ENCODE results near the gene PRDM15. TPM values are rescaled to one million over a fixed set of nuclear protein-coding genes. Genes with fewer than 3 reads are reported as not detected.

Gene PRDM15
- total and polyA plus RNA-seq, 10 donors = 4.4 to 18.0 (median 10.8) TPM

DNA sequence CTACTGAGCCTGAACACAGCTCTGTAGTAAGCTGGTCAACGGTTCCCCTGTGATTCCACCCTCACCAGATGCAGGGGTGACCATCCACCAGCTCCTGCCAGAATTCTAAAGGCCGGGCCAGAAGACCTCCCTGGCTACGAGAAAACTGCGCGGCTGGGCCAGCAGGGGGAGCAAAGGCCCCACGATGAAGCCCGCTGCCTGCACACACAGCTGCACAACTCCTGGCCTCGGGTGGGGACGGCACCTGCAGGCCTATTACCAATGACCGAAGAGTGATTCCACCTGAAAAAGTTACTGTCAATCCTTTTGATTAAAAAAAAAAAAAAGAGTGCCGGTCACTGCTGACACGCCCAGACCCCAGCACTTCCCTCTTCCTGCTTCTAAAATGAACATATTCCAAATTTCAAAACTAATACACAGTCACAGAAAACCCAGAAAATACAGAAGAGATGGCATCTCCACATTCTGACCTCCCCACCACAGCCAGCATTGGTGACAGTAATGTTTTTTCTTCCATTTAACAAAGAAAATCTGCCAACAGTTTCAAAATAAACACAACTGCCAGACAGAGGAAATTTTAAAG lies 62.5 kb downstream of the PRDM15 start:
- Histone ChIP-seq H3K4me1 (peaks cover 0 to 9% (median 8%) of the 10 kb centered on the region in 6 donors), H3K4me3 (no peak overlapping the region), H3K9me3 (no peaks in the 10 kb centered on the region), H3K27me3 (replicated peaks in 1 of 7) (no peaks in the 10 kb centered on the region), H3K27ac (no peak overlapping the region), H3K36me3 (peaks cover 0 to 74% (median 41%) of the 10 kb centered on the region in 6 donors)
- TF ChIP-seq POLR2A (IDR thresholded peaks at IDR 0.05) (no peak), POLR2AphosphoS5 (IDR thresholded peaks at IDR 0.05) (peak in 2 of 3 donors; percentile 12 to 51)
- TF ChIP-seq, protein P1, sequence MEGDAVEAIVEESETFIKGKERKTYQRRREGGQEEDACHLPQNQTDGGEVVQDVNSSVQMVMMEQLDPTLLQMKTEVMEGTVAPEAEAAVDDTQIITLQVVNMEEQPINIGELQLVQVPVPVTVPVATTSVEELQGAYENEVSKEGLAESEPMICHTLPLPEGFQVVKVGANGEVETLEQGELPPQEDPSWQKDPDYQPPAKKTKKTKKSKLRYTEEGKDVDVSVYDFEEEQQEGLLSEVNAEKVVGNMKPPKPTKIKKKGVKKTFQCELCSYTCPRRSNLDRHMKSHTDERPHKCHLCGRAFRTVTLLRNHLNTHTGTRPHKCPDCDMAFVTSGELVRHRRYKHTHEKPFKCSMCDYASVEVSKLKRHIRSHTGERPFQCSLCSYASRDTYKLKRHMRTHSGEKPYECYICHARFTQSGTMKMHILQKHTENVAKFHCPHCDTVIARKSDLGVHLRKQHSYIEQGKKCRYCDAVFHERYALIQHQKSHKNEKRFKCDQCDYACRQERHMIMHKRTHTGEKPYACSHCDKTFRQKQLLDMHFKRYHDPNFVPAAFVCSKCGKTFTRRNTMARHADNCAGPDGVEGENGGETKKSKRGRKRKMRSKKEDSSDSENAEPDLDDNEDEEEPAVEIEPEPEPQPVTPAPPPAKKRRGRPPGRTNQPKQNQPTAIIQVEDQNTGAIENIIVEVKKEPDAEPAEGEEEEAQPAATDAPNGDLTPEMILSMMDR (IDR thresholded peaks at IDR 0.05 in 8 of 11, conservative IDR thresholded peaks at IDR 0.05 in 3 of 11) = peak; percentile 55 to 88 (median 77)
- WGBS, 5 donors = 15 to 20% (median 18%) methylated on average over 12 of the region's 12 CpGs
- DNase-seq = peak; percentile 89
- intact Hi-C loops (cut with DNase I; ENCODE audit: low total_unique reads) = no loop called here

DNA sequence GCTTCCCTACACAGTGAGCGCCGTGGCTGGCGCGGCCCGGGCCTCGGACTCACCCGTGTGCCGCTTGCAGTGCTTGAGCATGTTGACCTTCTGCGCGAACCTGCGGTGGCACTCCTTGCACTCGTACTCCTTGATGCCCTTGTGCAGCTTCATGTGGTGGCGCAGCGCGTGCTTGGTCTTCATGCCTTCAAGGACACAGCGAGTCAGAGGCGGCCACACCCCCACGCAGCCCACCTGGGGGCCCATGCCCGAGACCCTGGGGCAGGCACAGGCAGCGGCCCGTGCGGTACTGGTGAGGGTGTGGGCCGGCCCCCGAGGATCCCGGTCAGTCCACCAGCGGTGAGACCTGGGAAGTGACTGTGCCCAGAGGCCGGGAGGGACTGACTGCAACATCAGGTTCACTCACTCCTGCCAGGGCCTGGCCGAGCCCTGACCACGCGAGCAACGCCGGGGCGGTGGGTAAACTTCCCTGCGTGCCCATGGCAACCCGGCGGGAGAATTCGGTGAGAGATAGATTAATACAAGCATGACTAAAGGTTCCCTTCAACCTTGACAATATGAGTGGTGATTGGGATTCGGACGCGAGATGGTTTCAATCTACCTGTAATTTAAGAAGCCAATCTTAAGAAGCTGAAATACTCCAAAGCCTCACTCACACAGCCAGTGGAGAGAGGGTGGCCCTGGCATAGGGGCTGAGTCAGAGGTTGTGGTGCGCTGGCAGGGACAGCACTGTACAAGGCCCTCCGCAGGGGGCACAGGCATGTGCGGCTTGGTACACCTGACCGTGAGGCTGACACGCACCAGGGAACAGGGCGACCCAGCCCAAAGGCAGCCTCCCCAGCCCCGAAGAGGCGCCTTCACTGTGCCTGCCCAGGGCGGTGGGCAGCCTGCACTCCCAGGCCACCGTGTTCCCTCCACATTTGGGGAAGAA lies 63.2 kb downstream of the PRDM15 start:
- no peak for DNase-seq
- Histone ChIP-seq H3K27me3 (replicated peaks in 1 of 7) (no peaks in the 10 kb centered on the region), H3K9me3 (no peaks in the 10 kb centered on the region), H3K4me1 (peaks cover 0 to 9% (median 8%) of the 10 kb centered on the region in 6 donors), H3K4me3 (no peak overlapping the region), H3K36me3 (peaks cover 0 to 75% (median 40%) of the 10 kb centered on the region in 6 donors), H3K27ac (no peak overlapping the region)
- TF ChIP-seq POLR2A (IDR thresholded peaks at IDR 0.05) = no peak
- TF ChIP-seq POLR2AphosphoS5 (IDR thresholded peaks at IDR 0.05) = peak in 1 of 3 donors; percentile 14
- intact Hi-C loops (cut with DNase I; ENCODE audit: low total_unique reads) = no loop called here
- WGBS, 5 donors = 88 to 96% (median 93%) methylated on average over 26 to 50 of the region's 50 CpGs

DNA sequence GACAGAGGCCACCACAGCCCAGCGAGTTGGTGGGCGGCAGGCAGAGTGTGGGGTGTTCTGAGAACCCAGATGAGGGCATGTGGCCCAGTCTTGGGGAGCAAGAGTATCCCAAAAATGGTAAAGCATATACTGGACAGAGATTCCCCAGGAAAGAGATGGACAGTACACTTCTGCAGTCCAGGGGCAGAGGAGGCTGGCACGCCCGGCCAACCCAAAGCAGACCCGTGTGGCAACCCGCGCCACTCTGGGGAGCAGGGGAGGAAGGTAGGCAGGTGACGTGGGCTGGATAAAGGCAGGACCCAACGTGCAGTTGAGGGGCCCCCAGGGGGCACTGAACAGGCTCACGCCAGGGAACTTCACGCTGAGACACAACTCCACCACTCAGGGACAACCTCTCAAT lies 65.9 kb downstream of the PRDM15 start:
- TF ChIP-seq POLR2AphosphoS5 (IDR thresholded peaks at IDR 0.05) = no peak
- TF ChIP-seq POLR2A (IDR thresholded peaks at IDR 0.05) = no peak
- TF ChIP-seq, protein P1 (IDR thresholded peaks at IDR 0.05 in 8 of 11, conservative IDR thresholded peaks at IDR 0.05 in 3 of 11) = no peak
- 87 to 95% (median 90%) methylated on average over 11 of the region's 11 CpGs for WGBS, 5 donors
- DNase-seq = no peak
- intact Hi-C loops (cut with DNase I; ENCODE audit: low total_unique reads) = no loop called here
- Histone ChIP-seq H3K9me3 (no peaks in the 10 kb centered on the region), H3K36me3 (peaks cover 0 to 78% (median 50%) of the 10 kb centered on the region in 6 donors), H3K4me3 (no peak overlapping the region), H3K27me3 (replicated peaks in 1 of 7) (no peaks in the 10 kb centered on the region), H3K4me1 (peaks cover 0 to 9% (median 8%) of the 10 kb centered on the region in 6 donors), H3K27ac (no peak overlapping the region)

DNA sequence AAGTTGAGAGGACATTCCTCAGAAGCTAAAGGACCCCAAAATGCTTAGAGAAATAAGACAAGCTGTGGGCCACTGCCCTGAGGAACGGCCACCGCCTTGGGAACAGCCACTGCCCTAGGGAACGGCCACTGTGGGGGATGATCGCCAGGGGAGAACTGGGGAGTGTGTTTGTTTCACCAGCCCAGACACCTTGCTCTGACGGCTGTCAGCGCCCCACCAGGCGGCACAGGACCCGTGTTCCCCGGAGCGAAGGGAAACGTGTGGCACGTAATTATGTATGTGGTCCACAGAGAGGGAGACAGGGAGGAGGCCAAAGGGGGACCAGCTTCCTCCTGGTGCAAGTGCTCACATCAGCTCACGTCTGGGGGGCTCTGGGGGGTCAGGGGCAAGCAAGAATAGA lies 66.5 kb downstream of the PRDM15 start:
- DNase-seq = no peak
- TF ChIP-seq POLR2A (IDR thresholded peaks at IDR 0.05) (no peak), POLR2AphosphoS5 (IDR thresholded peaks at IDR 0.05) (no peak)
- TF ChIP-seq, protein P1 (IDR thresholded peaks at IDR 0.05 in 8 of 11, conservative IDR thresholded peaks at IDR 0.05 in 3 of 11) = no peak
- Histone ChIP-seq H3K4me1 (peaks cover 0 to 9% (median 8%) of the 10 kb centered on the region in 6 donors), H3K36me3 (peaks cover 0 to 83% (median 54%) of the 10 kb centered on the region in 6 donors), H3K27me3 (replicated peaks in 1 of 7) (no peaks in the 10 kb centered on the region), H3K27ac (no peak overlapping the region), H3K9me3 (no peaks in the 10 kb centered on the region), H3K4me3 (no peak overlapping the region)
- WGBS, 5 donors = 83 to 97% (median 87%) methylated on average over 13 of the region's 13 CpGs
- intact Hi-C loops (cut with DNase I; ENCODE audit: low total_unique reads) = no loop called here
